ENCODE measurements around the gene IGLL1. TPM values are rescaled to one million over a fixed set of nuclear protein-coding genes. Genes with fewer than 3 reads are reported as not detected.
"Not testable (repeated sequence)": the region's sequence is repeated elsewhere in the genome, so short reads cannot be mapped to it uniquely, and the experiment has no call there.

The IGLL1 gene
- total RNA-seq, 1 experiment from 2014 or later = not detected

- no peak for DNase-seq (ENCODE audit: low read depth)
Measured at GRCh38 chr22:23563111-23563510, 17.0 kb downstream of the IGLL1 start.

GRCh38 chr22:23562186-23562585 lies 17.9 kb downstream of the IGLL1 start:
- DNase-seq (ENCODE audit: low read depth) = no peak

- DNase-seq (ENCODE audit: low read depth) = not testable (repeated sequence)
Measured at GRCh38 chr22:23561025-23561510, 19.0 kb downstream of the IGLL1 start.

- DNase-seq (ENCODE audit: low read depth) = not testable (repeated sequence)
Measured at GRCh38 chr22:23560215-23560614, 19.9 kb downstream of the IGLL1 start.

DNA sequence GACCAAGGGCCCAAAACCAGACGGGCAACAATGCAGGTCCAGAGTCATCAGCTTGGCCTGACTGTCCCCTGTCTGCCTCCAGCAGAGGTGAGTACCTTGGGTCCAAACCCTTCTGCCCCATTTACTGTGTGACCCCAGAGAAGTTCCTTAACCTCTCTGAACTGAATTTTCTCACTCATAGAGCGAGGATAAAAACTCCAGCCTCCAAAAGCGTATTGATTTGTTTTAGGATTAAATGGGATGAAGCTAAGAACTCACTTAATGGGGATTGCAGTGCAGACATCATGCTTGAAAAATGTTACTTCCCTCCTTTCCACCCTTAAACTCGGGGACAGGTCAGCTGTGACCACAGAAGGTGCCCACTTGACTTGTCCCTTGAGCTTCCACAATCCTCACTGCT lies 22.6 kb downstream of the IGLL1 start:
- no peak for DNase-seq (ENCODE audit: low read depth)

- no peak for DNase-seq (ENCODE audit: low read depth)
Measured at GRCh38 chr22:23557036-23557435, 23.1 kb downstream of the IGLL1 start.

GRCh38 chr22:23556026-23556620 lies 24.0 kb downstream of the IGLL1 start:
- DNase-seq (ENCODE audit: low read depth) = no peak

DNA sequence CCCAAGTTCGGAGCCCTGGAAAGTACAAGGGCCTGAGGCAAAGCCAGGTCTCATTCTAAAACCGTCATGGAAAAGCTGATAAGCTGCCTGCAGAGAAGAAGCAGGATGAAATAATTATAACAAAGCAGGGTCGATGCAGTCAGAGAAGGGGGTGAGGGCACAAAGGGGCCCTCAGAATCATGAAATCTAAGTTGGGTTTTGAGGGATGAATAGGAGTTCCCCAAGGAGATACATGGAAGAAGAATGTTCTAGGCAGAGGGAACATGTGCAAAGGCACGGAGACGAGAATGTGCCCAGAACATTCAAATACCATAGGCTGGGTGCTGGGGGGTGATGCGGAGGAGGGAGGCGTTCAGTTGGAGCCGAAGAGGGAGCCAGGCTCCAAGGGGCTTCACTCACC lies 25.0 kb downstream of the IGLL1 start:
- DNase-seq (ENCODE audit: low read depth) = no peak

GRCh38 chr22:23553924-23554870 lies 25.9 kb downstream of the IGLL1 start:
- DNase-seq (ENCODE audit: low read depth) = no peak

- no peak for DNase-seq (ENCODE audit: low read depth)
Measured at GRCh38 chr22:23553438-23553837, 26.7 kb downstream of the IGLL1 start.

DNA sequence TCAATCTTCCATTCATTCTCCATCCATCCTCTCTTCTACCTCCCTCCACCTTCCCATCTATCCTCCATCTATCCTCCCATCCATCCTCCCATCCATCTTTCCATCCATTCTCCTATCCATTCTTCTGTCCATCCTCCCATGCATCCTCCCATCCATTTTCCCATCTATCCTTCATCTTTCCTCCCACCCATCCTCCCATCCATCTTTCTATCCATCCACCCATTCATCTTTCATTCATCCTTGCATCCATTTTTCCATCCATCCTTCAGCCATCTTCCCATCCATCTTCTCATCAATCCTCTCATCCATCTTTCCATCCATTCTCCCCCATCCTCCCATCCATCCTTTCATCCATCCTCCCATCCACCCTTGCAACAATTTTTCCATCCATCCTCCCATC lies 27.5 kb downstream of the IGLL1 start:
- no peak for DNase-seq (ENCODE audit: low read depth)

DNA sequence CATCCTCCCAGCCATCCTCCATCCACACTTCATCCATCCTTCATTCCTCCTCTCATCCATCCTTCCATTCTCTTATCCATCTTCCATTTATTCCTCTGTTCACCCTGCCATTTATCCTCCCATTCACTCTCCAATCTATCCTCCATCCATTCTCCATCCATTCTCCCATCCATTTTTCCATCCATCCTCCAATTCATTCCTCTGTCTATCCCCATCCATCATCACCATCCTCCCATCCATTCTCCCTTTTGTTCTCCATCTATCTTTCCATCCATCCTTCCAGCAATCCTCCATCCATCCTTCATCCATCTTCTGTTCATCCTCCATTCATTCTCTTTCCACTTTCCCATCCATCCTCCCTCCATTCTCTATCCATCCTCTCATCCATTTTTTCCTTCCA lies 28.7 kb downstream of the IGLL1 start:
- no peak for DNase-seq (ENCODE audit: low read depth)

- DNase-seq (ENCODE audit: low read depth) = no peak
Measured at GRCh38 chr22:23550049-23550650, 29.9 kb downstream of the IGLL1 start.

- no peak for DNase-seq (ENCODE audit: low read depth)
Measured at GRCh38 chr22:23549198-23549595, 30.9 kb downstream of the IGLL1 start.

DNA sequence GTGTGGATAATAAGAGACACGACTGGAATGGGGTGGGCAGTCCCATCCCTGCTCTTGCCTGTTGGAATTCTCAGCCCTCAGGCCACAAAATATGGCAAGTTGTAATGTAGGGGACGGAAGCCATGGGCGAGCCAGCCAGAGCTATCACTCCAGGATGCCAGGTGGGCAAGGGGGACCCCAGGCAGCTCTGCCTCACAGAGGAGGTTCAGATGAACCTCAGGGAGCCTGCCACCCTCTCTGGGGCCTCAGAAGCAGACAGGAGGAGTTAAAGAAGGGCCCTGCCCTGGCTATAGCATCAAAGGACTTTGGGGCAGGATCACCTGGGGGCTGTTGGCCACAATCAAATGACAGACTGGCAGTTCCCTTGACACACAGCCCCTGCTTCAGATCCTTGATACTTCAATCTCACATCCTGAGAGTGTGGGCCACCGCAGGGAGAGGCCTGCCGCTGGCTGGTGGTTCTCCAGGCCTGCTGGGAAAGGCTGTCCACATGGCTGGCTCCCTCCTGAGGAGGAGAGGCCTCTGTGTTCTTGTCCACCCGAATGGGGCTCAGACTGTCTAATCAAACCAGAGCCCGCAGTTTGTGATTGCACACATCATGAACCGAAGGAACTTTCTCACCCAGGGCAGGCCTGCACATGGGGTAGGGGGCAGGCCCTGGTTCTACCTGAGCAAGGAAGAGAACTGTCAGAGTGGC lies 31.4 kb downstream of the IGLL1 start:
- no peak for DNase-seq (ENCODE audit: low read depth)

DNA sequence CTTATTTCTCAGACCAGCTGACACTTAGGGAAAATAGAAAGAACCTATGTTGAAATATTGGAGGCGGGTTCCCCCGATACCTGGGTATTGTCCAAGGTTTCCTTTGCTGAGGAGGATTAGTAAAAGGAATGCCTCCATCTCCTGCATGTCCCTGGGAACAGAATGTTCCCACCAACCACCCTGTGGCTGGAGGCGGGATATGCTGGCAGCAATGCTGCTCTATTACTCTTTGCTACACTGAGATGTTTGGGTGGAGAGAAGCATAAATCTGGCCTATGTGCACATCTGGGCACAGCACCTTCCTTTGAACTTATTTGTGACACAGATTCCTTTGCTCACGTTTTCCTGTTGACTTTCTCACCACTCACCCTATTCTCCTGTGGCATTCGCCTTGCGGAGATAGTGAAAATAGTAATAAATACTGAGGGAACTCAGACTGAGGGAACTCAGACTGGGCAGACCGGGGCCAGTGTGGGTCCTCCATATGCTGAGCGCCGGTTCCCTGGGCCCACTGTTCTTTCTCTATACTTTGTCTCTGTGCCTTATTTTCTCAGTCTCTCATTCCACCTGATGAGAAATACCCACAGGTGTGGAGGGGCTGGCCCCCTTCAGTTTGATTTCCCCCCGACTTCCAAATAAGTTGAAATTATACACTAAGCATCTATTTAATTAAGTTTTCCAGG lies 32.1 kb downstream of the IGLL1 start:
- no peak for DNase-seq (ENCODE audit: low read depth)

DNA sequence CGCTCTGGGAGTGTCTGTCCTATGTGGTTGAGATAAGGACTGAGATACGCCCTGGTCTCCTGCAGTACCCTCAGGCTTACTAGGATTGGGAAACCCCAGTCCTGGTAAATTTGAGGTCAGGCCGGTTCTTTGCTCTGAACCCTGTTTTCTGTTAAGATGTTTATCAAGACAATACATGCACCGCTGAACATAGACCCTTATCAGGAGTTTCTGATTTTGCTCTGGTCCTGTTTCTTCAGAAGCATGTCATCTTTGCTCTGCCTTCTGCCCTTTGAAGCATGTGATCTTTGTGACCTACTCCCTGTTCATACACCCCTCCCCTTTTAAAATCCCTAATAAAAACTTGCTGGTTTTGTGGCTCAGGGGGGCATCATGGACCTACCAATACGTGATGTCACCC lies 32.7 kb downstream of the IGLL1 start:
- not testable (repeated sequence) for DNase-seq (ENCODE audit: low read depth)

GRCh38 chr22:23544852-23545251 lies 35.2 kb downstream of the IGLL1 start:
- no peak for DNase-seq (ENCODE audit: low read depth)

GRCh38 chr22:23543506-23544000 lies 36.5 kb downstream of the IGLL1 start:
- not testable (repeated sequence) for DNase-seq (ENCODE audit: low read depth)

GRCh38 chr22:23542933-23543332 lies 37.2 kb downstream of the IGLL1 start:
- DNase-seq (ENCODE audit: low read depth) = no peak

DNA sequence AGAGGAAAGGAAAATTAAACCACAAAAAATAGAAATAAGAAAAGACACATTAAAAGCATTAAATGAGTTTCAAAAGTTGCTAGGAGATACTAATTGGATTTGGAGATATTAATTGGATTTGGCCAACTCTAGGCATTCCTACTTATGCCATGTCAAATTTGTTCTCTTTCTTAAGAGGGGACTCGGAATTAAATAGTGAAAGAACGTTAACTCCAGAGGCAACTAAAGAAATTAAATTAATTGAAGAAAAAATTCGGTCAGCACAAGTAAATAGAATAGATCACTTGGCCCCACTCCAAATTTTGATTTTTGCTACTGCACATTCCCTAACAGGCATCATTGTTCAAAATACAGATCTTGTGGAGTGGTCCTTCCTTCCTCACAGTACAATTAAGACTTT lies 37.7 kb downstream of the IGLL1 start:
- not testable (repeated sequence) for DNase-seq (ENCODE audit: low read depth)
